Panc1 (cell line): ENCODE results near the gene ZBED4.

Source experiments
- POLR2AphosphoS5 ChIP-seq: IDR thresholded peaks from 2 replicates; pipeline ENCODE4 v1.6.1; 2012; ENCODE audit warnings: mild to moderate bottlenecking, low read depth, low read length, moderate library complexity
- SIN3A ChIP-seq: IDR thresholded peaks from 2 replicates; pipeline ENCODE4 v1.6.1; 2012; ENCODE audit warnings: low read depth, mild to moderate bottlenecking, low read length, moderate library complexity, borderline replicate concordance; ENCODE audit not compliant: insufficient read depth
- TCF7L2 ChIP-seq: IDR thresholded peaks from 2 replicates; pipeline ENCODE4 v1.6.1; 2011; ENCODE audit warnings: mild to moderate bottlenecking, low read depth, low read length, inconsistent platforms
- TF ChIP-seq, protein P1 (sequence below): fragments of 450-650 bp; IDR thresholded peaks from 2 replicates; pipeline ENCODE4 v1.5.1; 2017; ENCODE audit warnings: mild to moderate bottlenecking
- TF ChIP-seq, protein P2 (sequence below), 2 experiments: IDR thresholded peaks; 2 replicates each; pipeline ENCODE4 v1.6.1; 2011 to 2012; ENCODE audit warnings: low read depth in 2 of 2, control low read depth in 1 of 2, low read length in 1 of 2, mild to moderate bottlenecking in 1 of 2, moderate library complexity in 1 of 2; ENCODE audit not compliant: insufficient read depth in 1 of 2

DNA sequence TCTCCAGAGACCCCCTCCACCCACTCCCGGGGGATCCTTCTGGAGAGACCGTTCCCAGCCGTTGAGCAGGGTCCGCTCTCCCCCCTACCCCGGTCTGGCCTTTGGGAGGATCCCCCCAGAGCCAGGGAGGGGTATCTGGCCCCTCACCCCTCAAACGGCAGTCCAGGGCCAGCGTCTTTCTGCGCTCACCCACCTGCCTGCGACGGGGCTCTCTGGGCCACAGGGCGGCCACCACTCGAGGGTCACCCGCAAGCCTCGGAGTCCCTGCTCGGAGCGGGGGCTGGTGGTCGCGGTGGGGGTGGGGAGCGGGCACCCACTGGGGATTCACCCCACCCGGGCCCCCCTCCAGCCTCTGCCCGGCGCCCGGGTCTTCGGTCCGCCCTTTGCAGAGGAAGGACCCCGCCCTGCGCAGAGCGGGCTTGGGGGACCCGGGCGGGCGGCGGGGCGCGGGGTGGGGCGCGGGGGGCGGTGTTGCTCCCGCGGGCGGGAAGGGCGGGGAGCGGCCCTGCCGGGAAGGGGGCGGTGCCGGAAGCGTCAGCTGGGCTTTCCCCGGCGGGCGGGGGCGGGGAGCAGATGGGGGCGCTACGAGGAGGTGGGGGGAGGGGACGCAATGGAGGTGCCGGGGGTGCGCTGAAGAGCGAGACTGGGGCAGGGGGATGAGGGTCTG lies 81.4 kb downstream of the ZBED4 start:
- TF ChIP-seq, protein P1, sequence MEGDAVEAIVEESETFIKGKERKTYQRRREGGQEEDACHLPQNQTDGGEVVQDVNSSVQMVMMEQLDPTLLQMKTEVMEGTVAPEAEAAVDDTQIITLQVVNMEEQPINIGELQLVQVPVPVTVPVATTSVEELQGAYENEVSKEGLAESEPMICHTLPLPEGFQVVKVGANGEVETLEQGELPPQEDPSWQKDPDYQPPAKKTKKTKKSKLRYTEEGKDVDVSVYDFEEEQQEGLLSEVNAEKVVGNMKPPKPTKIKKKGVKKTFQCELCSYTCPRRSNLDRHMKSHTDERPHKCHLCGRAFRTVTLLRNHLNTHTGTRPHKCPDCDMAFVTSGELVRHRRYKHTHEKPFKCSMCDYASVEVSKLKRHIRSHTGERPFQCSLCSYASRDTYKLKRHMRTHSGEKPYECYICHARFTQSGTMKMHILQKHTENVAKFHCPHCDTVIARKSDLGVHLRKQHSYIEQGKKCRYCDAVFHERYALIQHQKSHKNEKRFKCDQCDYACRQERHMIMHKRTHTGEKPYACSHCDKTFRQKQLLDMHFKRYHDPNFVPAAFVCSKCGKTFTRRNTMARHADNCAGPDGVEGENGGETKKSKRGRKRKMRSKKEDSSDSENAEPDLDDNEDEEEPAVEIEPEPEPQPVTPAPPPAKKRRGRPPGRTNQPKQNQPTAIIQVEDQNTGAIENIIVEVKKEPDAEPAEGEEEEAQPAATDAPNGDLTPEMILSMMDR: no peak
- TF ChIP-seq POLR2AphosphoS5: no peak
- TF ChIP-seq, protein P2, sequence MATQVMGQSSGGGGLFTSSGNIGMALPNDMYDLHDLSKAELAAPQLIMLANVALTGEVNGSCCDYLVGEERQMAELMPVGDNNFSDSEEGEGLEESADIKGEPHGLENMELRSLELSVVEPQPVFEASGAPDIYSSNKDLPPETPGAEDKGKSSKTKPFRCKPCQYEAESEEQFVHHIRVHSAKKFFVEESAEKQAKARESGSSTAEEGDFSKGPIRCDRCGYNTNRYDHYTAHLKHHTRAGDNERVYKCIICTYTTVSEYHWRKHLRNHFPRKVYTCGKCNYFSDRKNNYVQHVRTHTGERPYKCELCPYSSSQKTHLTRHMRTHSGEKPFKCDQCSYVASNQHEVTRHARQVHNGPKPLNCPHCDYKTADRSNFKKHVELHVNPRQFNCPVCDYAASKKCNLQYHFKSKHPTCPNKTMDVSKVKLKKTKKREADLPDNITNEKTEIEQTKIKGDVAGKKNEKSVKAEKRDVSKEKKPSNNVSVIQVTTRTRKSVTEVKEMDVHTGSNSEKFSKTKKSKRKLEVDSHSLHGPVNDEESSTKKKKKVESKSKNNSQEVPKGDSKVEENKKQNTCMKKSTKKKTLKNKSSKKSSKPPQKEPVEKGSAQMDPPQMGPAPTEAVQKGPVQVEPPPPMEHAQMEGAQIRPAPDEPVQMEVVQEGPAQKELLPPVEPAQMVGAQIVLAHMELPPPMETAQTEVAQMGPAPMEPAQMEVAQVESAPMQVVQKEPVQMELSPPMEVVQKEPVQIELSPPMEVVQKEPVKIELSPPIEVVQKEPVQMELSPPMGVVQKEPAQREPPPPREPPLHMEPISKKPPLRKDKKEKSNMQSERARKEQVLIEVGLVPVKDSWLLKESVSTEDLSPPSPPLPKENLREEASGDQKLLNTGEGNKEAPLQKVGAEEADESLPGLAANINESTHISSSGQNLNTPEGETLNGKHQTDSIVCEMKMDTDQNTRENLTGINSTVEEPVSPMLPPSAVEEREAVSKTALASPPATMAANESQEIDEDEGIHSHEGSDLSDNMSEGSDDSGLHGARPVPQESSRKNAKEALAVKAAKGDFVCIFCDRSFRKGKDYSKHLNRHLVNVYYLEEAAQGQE (IDR thresholded peaks at IDR 0.05; ENCODE audit: insufficient read depth in 1 of 2, low read depth in 2 of 2, low read length in 1 of 2): no peak
- no peak for TF ChIP-seq SIN3A
- TF ChIP-seq TCF7L2: no peak
